ENCODE measurements around the gene CHIT1.

DNA sequence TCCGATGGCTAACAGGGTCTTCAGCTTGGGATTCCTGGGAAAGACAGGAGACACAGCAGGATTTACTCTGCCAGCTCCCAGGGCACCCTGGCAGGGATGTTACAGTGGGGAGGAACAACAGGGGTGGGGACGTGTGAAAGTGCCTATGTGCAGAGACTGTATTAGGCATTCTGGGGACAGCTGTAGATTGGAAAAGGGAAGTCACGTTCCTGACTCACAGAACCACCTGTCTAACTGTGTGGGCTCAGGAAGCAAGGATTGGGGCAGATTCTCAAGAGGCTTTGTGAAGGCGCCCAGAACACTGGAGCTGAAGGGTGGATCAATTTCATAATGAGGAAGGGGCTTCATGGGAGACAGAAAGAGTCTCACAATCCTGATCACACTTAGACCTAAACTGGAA, 4.4 kb downstream of the CHIT1 start:
- no peak for TF ChIP-seq SIRT6 (IDR thresholded peaks at IDR 0.05; ENCODE audit: low read length)
- TF ChIP-seq, protein P1, sequence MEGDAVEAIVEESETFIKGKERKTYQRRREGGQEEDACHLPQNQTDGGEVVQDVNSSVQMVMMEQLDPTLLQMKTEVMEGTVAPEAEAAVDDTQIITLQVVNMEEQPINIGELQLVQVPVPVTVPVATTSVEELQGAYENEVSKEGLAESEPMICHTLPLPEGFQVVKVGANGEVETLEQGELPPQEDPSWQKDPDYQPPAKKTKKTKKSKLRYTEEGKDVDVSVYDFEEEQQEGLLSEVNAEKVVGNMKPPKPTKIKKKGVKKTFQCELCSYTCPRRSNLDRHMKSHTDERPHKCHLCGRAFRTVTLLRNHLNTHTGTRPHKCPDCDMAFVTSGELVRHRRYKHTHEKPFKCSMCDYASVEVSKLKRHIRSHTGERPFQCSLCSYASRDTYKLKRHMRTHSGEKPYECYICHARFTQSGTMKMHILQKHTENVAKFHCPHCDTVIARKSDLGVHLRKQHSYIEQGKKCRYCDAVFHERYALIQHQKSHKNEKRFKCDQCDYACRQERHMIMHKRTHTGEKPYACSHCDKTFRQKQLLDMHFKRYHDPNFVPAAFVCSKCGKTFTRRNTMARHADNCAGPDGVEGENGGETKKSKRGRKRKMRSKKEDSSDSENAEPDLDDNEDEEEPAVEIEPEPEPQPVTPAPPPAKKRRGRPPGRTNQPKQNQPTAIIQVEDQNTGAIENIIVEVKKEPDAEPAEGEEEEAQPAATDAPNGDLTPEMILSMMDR (IDR thresholded peaks at IDR 0.05; ENCODE audit: control extremely low read depth in 1 of 3, insufficient read depth in 1 of 3, low read depth in 1 of 3, low read length in 3 of 3): no peak
- TF ChIP-seq POLR2A (IDR thresholded peaks at IDR 0.05; ENCODE audit: control extremely low read depth in 1 of 2, low read depth in 2 of 2, low read length in 2 of 2): no peak
- TF ChIP-seq MAX (IDR thresholded peaks at IDR 0.05): no peak
- TF ChIP-seq MAFK (IDR thresholded peaks at IDR 0.05; ENCODE audit: low read depth, low read length): no peak
- no peak for TF ChIP-seq EZH2 (IDR thresholded peaks at IDR 0.05; ENCODE audit: low read depth, low read length, severe bottlenecking)
- TF ChIP-seq PHF8 (conservative IDR thresholded peaks at IDR 0.05; ENCODE audit: low read depth, low read length): no peak
- TF ChIP-seq SP2 (IDR thresholded peaks at IDR 0.05; ENCODE audit: low read length): no peak
- no peak for TF ChIP-seq USF2 (IDR thresholded peaks at IDR 0.05; ENCODE audit: low read length)
- TF ChIP-seq SIN3A (conservative IDR thresholded peaks at IDR 0.05 in 1 of 2, IDR thresholded peaks at IDR 0.05 in 1 of 2; ENCODE audit: low read depth in 1 of 2, low read length in 2 of 2): no peak
- no peak for TF ChIP-seq CBX8 (IDR thresholded peaks at IDR 0.05; ENCODE audit: borderline replicate concordance, low read depth, low read length)
- no peak for TF ChIP-seq ZNF274 (IDR thresholded peaks at IDR 0.05; ENCODE audit: borderline replicate concordance, extremely low read depth, low read length)

Measured in H1 (cell line).